Nephron (organoid): ENCODE data around the gene TBC1D20.

Experiments
- H3K27ac Mint-ChIP-seq, 3 experiments: 2 replicates each; pipeline ENCODE4 v1.8.0; 2020; ENCODE audit warnings: mixed read lengths in 3 of 3, mild to moderate bottlenecking in 2 of 3, moderate library complexity in 1 of 3
- H3K27me3 Mint-ChIP-seq: 2 replicates; pipeline ENCODE4 v1.8.0; 2021; ENCODE audit warnings: low read depth, mild to moderate bottlenecking, moderate library complexity, mixed read lengths
- H3K36me3 Mint-ChIP-seq: 2 replicates; pipeline ENCODE4 v1.8.0; 2020; ENCODE audit warnings: low read depth, mixed read lengths
- H3K4me1 Mint-ChIP-seq: 2 replicates; pipeline ENCODE4 v1.8.0; 2020; ENCODE audit warnings: mixed read lengths
- H3K4me3 Mint-ChIP-seq, 3 experiments: 2 replicates each; pipeline ENCODE4 v1.8.0; 2020; ENCODE audit warnings: mild to moderate bottlenecking in 3 of 3, mixed read lengths in 3 of 3, moderate library complexity in 2 of 3
- H3K9me3 Mint-ChIP-seq: 2 replicates; pipeline ENCODE4 v1.8.0; 2020; ENCODE audit warnings: mixed read lengths
- TF ChIP-seq, protein P1 (sequence below), 3 experiments: fragments of 200-600 bp; sonication (generic); IDR thresholded peaks; one replicate each; pipeline ENCODE4 v1.5.0; 2021; ENCODE audit warnings: antibody characterized with exemption in 3 of 3; ENCODE audit not compliant: unreplicated experiment in 3 of 3

TBC1D20 gene

DNA sequence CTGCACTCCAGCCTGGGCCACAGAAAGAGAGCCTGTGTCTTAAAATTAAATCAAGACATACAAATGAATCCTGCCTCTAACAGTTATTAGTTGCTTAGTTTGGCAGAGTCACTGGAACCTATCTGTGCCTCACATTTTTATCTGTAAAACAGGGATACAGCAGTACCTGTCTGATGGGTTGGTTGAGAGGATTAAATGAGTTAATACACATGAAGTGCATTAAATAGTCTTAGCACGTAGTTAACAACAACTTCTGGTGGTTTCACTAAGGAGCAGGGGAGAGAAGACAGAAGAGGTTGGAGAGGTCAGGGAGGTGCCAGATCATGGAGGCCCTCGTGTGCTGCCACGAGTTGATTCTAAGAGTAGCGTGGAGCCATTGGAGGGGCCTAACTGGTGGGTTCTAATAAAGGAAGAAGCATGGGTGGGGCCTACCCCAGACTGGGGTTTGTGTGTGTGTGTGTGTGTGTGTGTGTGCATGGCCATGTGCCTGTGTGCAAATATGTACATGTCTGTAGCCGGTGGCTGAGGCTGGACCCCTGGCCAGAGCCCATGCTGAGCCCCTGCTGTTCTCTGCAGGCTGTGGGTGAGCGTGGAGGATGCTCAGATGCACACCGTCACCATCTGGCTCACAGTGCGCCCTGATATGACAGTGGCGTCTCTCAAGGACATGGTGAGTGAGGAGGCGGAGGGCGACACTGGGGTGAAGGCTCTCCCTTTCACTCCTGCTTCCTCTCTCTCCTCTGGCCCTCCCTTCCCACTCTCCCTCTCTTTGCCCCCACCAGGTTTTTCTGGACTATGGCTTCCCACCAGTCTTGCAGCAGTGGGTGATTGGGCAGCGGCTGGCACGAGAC is 45.2 kb downstream of the TBC1D20 start:
- H3K27me3 Mint-ChIP-seq: no peaks in the 10 kb centered on the region
- no peak overlapping the region for H3K4me3 Mint-ChIP-seq
- H3K4me1 Mint-ChIP-seq: peaks cover 4% of the 10 kb centered on the region
- TF ChIP-seq, protein P1, sequence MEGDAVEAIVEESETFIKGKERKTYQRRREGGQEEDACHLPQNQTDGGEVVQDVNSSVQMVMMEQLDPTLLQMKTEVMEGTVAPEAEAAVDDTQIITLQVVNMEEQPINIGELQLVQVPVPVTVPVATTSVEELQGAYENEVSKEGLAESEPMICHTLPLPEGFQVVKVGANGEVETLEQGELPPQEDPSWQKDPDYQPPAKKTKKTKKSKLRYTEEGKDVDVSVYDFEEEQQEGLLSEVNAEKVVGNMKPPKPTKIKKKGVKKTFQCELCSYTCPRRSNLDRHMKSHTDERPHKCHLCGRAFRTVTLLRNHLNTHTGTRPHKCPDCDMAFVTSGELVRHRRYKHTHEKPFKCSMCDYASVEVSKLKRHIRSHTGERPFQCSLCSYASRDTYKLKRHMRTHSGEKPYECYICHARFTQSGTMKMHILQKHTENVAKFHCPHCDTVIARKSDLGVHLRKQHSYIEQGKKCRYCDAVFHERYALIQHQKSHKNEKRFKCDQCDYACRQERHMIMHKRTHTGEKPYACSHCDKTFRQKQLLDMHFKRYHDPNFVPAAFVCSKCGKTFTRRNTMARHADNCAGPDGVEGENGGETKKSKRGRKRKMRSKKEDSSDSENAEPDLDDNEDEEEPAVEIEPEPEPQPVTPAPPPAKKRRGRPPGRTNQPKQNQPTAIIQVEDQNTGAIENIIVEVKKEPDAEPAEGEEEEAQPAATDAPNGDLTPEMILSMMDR (IDR thresholded peaks at IDR 0.05; ENCODE audit: unreplicated experiment in 3 of 3): no peak
- H3K36me3 Mint-ChIP-seq: peaks cover 59% of the 10 kb centered on the region
- H3K9me3 Mint-ChIP-seq: no peaks in the 10 kb centered on the region
- H3K27ac Mint-ChIP-seq: no peak overlapping the region

DNA sequence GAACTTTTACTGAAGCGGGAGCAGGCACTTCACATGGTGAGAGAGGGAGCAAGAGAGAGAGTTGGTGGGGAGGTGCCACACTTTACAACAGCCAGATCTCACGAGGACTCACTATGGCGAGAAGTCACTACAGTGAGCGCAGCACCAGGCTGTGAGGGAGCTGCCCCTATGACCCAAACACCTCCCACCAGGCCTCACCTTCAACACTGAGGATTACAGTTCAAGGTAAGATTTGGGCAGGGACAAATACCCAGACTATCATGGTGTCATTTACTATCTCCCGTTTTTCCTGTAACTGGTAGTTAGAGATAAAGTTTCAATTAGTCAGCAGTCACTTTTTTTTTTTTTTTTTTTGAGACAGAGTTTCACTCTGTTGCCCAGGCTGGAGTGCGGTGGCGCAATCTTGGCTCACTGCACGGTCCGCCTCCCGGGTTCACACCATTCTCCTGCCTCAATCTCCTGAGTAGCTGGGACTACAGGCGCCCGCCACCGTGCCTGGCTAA is 46.5 kb downstream of the TBC1D20 start:
- Mint-ChIP-seq H3K9me3 (no peaks in the 10 kb centered on the region), H3K36me3 (peaks cover 59% of the 10 kb centered on the region), H3K4me1 (peaks cover 4% of the 10 kb centered on the region), H3K27me3 (no peaks in the 10 kb centered on the region), H3K27ac (peak overlapping the region in 1 of 3 experiments; percentile 10), H3K4me3 (no peak overlapping the region)
- TF ChIP-seq, protein P1 (IDR thresholded peaks at IDR 0.05; ENCODE audit: unreplicated experiment in 3 of 3): no peak

DNA sequence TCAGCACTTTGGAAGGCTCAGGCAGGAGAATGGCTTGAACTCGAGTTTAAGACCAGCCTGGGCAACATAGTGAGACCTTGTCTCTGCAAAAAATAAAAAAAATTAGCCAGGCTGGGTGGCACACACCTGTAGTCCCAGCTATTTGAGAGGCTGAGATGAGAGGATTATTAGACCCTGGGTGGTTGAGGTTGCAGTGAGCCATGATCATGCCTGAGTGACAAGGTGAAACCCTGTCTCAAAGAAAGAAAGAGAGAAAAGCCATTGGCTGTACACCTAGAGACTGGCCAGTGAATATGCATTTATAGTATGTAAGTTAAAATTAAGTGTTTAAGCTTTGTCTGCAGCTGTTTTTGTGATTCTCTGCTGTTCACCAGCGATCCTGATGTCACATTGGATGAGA is 48.2 kb downstream of the TBC1D20 start:
- TF ChIP-seq, protein P1 (IDR thresholded peaks at IDR 0.05; ENCODE audit: unreplicated experiment in 3 of 3): no peak
- Mint-ChIP-seq H3K27me3 (no peaks in the 10 kb centered on the region), H3K9me3 (no peaks in the 10 kb centered on the region), H3K4me1 (peaks cover 16% of the 10 kb centered on the region), H3K4me3 (no peak overlapping the region), H3K27ac (no peak overlapping the region), H3K36me3 (peaks cover 69% of the 10 kb centered on the region)

DNA sequence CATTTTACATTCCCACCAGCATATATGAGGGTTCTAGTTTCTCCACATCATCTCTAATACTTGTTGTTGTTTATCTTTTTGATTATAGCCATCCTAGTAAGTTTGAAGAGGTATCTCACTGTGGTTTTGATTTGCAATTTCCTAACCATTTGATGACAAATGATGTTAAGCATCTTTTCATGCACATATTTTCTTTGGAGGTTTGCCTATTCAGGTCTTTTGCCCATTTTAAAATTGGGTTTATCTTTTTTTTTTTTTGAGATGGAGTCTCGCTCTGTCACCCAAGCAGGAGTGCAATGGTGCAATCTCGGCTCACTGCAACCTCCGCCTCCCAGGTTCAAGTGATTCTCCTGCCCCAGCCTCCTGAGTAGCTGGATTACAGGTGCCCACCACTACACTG is 50.3 kb downstream of the TBC1D20 start:
- TF ChIP-seq, protein P1 (IDR thresholded peaks at IDR 0.05; ENCODE audit: unreplicated experiment in 3 of 3): no peak
- Mint-ChIP-seq H3K27ac (no peak overlapping the region), H3K27me3 (no peaks in the 10 kb centered on the region), H3K36me3 (peaks cover 61% of the 10 kb centered on the region), H3K4me3 (peak overlapping the region in 1 of 3 experiments; percentile 47), H3K4me1 (peaks cover 20% of the 10 kb centered on the region), H3K9me3 (no peaks in the 10 kb centered on the region)

GRCh38 chr20:409697-410559 is 52.4 kb downstream of the TBC1D20 start:
- H3K27me3 Mint-ChIP-seq: no peaks in the 10 kb centered on the region
- peak overlapping the region; percentile 84 to 89 (median 86) for H3K27ac Mint-ChIP-seq
- H3K4me3 Mint-ChIP-seq: peak overlapping the region; percentile 93 to 95 (median 94)
- peaks cover 25% of the 10 kb centered on the region for H3K4me1 Mint-ChIP-seq
- H3K36me3 Mint-ChIP-seq: peaks cover 43% of the 10 kb centered on the region
- H3K9me3 Mint-ChIP-seq: no peaks in the 10 kb centered on the region
- TF ChIP-seq, protein P1 (IDR thresholded peaks at IDR 0.05; ENCODE audit: unreplicated experiment in 3 of 3): no peak
